Activated CD8-positive, alpha-beta memory T cell treated with anti-CD3 and anti-CD28 coated beads, Interleukin-2, amount 50 U/mL, for 1 hour (primary cell): ENCODE measurements around the gene TTC17.
"Not testable (repeated sequence)": the region's sequence is repeated elsewhere in the genome, so short reads cannot be mapped to it uniquely, and the experiment has no call there.

Experiments used
- DNase-seq: peaks from one replicate; pipeline ENCODE4 v3.0.0-alpha.2; 2020; ENCODE audit errors: extremely low read depth

Gene TTC17

DNA sequence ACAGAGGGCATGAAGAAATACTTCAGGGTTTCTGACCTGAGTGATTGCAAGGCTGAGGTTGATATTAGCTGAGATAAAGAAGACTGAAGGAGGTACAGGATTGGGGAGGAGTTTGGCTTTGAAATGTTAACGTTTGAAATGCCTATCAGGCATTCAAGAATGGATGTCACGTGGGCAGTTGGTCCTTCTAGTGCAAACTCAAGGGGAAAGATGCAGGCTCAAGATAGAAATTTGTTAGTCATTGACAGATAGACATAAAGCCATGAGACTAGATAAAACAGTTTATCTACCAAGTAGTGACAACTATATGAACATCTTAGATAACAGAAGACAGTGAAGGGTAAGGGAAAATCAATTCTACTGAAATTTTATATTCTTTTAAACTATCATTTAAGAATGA lies 23.1 kb downstream of the TTC17 start:
- no peak for DNase-seq

DNA sequence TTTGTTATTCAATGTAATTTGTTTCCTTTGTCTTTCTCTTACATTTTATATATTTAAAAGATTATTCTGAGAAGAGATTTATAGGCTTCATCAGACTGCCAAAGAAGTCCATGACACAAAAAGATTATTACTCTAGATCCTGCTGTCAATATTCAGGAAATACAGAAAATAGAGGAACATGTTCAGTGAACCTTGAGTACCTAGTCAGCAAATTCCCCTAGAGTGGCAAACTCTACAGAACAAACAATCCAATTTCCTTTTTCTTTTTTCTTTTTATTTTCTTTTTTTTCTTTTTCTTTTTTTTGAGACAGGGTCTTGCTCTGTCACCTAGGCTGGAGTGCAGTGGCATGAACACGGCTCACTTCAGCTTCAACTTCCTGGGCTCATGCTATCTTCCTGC lies 23.9 kb downstream of the TTC17 start:
- no peak for DNase-seq

DNA sequence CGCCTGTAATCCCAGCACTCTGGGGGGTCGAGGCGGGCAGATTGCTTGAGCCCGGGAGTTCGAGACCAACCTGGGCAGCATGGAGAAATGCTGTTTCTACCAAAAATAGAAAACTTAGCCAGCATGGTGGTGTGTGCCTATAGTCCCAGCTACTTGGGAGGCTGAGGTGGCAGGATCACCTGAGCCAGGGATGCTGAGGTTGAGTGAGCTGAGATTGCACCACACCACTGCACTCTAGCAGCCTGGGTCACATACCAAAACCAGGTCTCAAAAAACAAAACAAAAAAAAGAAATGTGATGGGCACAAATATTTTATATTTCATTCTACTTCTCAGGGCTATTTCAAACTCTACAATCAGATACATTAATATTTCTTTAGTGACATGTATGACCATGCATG lies 25.7 kb downstream of the TTC17 start:
- no peak for DNase-seq

DNA sequence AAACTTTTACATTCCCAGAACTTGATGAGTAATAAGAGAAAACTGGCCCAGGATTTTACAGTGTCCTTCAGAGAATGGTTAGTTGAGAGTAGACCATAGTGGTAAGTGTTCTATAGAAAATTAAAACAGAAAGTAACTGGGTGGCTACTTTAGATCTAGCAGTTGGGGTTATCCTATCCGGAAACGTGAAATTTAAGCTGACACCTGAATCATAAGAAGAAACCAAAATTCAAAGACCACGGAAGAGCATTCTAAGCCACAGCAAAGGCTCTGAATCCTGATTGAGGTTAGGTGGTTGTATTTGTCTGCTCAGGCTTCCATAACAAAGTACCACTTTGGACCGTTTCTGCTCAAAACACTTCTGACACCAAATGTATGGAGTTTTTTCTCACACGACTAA lies 34.0 kb downstream of the TTC17 start:
- no peak for DNase-seq

DNA sequence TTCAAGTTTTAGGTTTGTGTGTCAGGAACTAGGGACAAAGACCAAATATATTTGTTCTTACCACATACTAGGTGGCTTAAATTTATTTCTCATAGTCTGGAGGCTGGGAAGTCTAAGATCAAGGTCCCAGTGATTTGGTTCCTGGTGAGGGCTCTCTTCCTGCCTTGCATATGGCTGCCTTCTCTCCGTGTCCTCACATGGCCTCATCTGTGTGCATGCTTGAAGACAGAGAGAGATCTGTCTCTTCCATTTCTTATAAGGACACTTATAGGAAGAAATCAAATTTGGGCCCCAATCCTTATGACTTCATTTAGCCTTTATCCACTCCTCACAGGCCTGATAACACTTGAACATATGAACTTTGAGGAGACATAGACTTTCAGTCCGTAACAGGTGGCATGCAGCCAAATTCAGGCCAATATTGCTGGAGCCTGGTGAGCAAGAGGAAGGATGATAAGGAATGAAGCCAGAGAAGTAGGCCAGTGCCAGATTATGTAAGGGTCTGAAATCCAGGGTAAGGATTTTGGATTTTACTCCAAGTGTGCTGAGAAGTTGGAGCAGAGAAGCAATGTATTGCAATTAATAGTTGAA lies 35.1 kb downstream of the TTC17 start:
- DNase-seq = no peak

DNA sequence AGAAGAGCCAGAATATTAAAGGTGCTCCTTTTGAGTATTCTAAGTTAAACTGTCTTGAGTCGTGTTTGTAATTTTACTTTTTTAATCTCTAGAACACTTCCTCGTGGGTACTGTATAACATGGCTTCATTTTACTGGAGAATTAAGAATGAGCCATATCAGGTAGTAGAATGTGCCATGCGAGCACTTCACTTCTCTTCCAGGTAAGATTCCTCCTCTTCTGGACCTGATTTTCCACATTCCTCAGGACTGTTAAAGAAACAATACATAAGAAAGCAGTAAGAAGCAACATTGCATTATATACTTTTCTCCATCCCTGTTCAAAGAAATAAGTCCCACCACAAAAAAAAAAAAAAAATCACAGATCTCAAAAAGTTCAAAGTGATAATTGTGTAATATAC lies 37.9 kb downstream of the TTC17 start:
- DNase-seq = no peak

DNA sequence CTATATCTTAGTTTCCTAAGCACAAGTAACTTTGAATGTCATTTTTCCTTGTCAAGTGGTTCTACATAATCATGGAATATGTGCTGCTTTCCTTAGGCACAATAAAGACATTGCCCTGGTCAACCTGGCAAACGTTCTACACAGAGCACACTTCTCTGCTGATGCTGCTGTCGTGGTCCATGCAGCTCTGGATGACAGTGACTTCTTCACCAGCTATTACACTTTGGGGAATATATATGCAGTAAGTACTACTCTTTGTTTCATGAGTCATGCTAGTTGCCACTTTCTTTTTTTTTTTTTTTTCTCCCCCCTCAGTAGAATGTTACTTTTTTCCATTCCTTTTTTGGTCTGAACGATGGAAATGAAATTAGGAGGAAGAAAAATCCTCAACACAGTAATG lies 38.5 kb downstream of the TTC17 start:
- DNase-seq = no peak

DNA sequence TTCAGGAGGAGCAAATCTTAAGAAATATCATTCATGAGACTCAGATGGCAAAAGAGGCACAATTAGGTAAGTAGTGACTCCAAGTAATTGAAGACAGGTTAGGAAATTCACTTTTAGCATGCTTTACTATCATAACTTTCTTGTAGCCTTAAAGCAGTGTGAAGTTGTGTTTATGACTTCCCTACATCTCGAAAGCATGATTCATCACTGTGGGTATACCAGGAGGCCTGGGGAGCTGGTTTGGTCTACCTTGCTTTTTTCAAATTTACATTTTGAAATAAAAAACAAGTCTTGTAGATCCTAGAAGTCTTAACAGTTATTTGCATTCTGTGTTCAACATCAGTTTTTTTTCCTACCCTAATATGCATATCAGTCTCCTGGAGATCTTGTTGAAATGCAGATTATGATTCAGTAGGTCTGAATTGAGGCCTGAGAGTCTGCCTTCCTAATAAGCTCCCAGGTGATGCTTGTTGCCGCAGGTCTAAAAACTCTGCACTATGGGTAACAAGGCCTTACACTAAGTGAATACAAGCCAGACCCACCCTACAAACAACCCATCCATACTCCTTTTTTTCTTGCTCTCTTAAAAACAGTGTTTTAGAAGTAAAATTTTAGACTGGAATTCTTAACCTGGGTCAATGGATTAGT lies 41.4 kb downstream of the TTC17 start:
- no peak for DNase-seq

DNA sequence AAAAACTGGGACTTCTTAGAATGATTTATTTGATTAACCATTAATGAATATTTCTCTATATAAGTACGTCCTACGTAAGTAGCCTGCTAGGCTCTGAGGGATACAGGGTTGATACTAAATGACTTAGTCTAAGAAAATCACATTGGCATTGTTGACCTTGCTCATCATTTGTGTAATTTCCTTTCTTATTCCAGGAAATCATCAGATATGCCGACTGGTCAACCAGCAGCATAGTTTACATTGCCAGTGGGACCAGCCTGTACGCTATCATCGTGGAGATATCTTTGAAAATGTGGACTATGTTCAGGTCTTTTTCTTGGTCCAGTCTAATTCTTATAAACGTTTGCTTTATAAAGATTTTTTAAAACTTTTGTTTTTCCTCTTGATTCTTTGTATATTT lies 42.5 kb downstream of the TTC17 start:
- no peak for DNase-seq

DNA sequence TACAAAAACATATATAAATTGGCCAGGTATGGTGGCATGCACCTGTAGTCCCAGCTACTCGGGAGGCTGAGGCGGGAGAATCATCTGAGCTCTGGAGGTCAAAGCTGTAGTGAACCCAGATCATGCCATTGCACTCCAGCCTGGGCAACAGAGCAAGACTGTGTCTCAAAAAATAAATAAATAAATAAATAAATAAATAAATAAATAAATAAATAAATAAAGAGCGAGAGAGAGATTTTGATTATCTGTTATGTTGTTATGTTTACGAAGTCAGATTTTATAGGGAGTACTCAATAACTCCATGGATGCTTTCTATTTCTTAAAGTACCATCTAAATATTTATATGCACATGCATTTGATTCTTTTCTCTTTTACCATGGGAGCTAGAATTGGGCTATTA lies 43.1 kb downstream of the TTC17 start:
- DNase-seq = not testable (repeated sequence)

DNA sequence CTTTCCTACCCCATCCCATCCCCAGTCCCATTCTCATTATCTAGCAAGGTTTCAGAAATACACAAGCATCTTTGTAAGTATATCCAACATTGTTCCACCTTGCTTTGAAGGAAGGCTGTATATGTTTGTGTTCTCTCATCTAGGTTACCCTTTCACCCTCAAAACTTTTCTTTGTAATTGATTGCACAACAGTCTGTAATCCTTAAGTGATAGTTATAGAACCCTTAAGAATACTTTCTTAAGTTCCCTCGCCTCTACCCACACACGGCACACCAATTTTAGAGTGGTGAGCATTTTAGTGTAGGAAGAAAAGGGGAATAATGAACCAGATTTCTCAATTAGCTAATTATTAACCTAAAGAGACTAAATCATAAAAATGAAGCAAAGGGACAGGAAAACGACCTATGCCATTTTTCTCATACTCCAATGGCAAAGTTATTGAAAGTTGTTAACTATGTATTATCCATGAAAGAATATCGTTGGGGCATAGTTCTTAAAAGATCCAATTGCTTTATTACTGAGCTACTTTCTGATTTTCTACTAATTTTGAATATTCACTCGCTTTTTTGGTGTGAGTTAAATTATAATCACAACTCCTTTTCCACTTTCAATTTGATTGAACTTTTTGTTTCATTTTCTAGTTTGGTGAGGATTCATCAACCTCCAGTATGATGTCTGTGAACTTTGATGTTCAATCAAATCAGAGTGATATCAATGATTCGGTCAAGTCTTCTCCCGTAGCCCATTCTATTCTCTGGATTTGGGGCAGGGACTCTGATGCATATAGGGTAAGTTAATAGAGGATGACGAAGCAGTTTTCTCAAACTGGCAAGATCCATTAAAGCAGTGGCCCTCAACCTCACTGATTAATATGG lies 44.9 kb downstream of the TTC17 start:
- no peak for DNase-seq

DNA sequence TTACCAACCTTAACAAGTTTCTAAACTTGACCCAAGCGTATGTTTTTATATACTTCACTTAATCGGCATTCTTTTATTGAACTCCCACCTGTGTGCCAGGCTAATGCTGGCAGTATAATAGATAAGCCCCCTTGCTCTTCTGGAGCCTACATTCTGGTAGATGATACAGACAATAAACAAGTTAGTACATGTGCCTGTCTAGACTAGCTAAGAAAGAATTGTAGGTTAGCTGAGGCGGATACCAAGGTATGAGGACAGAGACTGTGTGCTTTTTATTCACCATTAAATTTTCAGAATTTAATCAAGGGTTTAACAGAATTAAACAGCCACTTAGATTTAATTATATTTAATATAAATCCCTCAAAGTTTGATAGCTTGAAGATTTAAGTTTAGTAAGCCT lies 45.7 kb downstream of the TTC17 start:
- DNase-seq = no peak

DNA sequence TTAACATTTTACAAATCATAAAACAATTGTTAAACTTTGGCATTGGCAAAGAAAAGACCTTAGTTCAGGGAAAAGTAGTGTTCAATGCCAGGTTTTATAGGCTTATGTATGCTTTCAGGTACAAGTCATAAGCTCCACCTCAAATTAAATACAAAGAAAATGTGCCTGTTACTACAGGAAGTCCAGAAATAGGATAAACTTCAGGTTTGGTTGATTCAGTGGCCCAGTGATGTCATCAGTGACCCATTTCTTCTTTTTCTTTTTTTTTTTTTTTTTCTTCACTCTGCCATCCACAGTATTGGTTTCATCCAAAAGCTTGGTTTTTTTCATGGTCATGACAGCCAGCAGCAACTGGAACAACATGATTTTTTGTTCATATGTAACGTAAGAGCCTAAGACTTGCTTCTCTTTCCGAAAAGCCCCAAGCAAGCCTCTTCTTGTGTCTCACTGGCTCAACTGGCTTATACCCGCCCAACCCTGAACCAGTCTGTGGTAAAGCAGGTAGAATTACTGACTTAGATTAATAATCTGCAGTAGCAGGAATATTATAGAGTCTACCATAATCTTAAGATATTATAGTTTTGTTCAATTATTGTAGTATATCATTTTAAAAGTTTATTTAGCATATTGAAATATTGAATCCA lies 46.2 kb downstream of the TTC17 start:
- DNase-seq = no peak

DNA sequence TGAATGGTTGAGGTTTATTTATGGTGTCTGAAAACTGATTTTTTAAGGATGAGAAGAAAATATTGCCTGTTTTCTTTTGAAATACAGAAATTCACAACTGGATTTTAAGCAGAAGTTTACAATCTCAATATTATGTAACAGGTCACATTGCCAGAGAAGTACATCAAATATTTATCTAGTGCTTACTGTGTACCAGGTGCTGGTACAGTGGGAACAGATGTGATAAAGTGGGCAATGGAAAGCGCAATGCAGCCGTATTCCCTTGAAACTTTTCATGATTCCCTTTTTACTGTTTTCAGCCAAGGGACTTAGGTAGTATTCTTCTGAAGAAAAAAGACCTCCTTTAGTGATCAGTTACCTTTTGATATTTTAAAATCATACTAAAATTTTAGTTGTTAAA lies 49.6 kb downstream of the TTC17 start:
- DNase-seq = no peak

DNA sequence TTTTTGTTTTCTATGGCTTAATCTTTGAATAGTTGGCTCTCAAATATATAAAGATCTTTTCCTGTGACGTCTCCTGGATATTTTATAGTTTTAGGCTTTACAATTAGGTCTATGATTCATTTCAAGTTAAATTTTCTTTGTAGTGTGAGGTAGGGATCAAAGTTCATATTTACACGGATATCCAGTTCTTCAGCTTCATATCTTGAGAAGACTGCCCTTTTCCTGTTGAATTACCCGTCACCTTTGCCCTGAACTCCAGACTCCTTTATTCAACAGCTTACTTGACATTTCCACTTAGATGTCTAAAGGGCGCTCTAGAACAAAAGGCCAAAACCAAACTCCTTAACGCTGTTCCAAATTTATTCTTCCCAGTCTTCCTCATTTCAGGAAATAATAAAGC lies 51.7 kb downstream of the TTC17 start:
- DNase-seq = no peak

DNA sequence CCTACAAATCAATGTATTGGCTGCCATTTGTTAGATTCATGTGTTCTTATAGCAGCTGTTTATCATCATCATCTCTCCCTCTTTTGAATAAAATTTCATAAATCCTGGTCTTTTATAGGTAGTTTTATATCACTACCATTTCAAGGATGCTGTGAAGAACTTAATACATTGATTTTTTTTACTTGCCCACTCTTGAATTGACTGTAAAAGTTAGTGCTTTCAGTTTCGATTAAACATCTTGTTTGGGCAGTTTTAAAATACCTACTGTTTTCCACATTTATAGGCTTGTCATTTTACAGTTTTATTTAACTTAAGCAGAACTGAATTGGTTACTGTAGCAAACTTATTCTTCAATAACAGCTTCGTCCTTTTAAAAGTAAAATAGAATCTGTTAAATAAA lies 59.5 kb downstream of the TTC17 start:
- no peak for DNase-seq

DNA sequence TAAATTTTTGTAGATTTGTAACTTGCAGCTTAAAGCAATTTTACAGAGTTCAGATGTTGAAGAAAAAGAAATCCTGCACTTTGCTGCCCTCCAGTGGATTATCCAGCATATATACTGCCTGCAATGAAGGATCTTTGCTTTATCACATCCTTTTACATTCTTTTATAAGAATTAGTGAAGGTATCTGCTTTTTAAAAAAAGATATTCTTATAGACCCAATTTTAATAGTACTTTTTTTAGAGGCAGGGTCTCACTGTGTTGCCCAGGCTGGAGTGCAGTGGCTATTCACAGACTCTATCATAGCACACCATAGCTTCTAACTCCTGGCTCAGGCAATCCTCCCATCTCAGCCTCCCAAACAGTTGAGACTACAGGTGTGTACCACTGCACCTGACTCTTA lies 60.7 kb downstream of the TTC17 start:
- no peak for DNase-seq

DNA sequence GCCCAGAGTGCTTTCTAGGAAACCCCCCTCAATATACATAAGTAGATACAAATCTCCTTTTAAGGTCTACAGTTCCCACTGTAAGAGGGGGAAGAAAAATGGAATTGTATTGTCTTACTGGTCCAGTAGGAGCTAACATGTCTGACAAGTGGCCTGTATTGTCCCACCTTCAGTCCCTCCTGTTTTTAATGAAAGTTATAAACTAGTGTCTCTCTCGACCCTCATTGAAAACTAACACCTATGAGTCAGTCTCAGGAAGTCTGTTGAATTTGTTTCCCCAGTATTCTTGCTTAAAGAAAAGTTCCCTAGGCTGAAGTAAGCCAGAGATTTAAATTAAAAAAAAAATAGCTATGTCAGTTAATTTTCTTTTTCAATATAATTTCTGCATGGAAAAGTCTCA lies 69.3 kb downstream of the TTC17 start:
- no peak for DNase-seq

DNA sequence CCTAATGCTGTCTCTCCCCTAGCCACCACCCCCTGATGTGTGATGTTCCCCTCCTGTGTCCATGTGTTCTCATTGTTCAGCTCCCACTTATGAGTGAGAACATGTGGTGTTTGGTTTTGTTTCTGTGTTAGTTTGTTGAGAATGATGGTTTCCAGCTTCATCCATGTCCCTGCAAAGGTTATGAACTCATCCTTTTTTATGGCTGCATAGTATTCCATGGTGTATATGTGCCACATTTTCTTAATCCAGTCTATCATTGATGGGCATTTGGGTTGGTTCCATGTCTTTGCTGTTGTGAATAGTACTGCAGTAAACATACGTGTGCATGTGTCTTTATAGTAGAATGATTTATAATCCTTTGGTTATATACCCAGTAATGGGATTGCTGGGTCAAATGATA lies 72.2 kb downstream of the TTC17 start:
- DNase-seq = not testable (repeated sequence)

DNA sequence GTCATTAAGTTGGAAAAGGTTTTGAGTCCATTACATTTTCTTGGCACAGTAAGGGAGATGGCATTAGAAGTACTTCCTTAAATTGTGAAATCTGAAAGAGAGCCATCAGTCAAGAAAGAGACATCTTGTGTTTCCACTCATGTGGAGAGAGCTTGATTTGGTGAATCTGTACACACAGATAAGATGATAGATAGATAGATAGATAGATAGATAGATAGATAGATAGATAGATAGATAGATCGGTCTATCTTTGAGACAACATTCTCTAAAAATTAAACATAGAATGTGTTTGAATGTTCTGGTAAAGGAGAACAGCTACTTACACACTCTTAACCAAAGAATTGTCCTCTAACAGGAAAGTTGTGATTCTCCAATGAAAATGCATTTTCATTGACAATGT lies 76.2 kb downstream of the TTC17 start:
- no peak for DNase-seq

DNA sequence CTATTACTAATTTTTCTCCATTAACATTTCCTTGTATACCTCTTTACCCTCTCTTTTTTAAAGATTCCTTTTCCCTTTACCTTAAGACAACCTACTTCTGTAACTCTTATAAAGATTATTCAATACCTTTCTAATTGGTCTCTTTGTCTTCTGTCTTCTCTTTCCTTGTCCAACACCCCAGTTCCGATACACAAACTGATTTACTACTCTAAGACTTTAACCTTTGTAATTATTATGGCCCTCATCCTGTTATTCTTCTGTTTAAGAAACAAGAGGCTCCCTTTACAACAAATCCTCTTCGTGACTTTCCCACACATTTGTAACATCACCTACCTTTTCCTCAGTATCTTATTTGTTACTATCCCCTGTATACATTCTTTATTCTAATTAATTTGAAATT lies 81.8 kb downstream of the TTC17 start:
- DNase-seq = no peak

DNA sequence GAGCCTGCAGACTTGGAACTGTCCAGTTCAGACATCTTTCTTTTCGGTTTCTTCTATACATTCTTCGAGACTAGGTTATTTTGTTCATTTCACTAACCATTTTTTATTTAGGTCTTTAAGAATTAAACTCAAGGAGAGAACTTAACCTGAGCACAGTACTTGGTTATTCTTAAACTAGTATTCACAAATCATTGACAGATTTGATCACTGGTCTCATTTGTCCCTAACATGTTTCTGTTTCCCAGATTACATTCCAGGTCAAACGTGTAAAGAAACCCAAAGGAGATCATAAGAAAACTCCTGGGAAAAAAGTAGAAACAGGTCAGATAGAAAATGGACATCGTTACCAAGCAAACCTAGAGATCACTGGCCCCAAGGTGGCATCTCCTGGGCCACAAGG lies 85.1 kb downstream of the TTC17 start:
- DNase-seq = no peak

DNA sequence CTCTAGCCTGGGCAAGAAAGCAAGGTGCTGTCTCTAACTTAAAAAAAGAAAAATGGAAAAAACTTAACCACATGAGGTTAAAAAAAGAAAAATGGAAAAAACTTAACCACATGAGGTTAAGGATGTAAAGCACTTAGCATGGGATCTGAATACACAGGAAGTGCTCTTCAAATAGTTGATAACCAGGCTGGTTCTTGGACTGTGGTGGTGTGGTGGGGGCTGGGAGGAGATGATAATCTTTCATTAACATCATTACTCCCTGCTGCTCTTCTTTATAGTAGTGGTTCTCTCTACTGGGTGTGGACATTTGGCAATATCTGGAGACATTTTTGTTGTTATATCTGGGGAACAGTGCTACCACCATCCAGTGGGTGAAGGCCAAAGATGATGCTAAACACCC lies 88.4 kb downstream of the TTC17 start:
- DNase-seq = no peak
